K562 (cell line): ENCODE measurements around the gene EFS.

ENCODE experiments used
- DDX20 ChIP-seq: fragments of 450-650 bp; IDR thresholded peaks from 2 replicates; pipeline ENCODE4 v1.6.1; 2016; ENCODE audit warnings: missing genetic modification characterization, low read depth, mild to moderate bottlenecking, missing compliant biosample characterization, moderate library complexity
- RUNX1 ChIP-seq: sonication (generic); IDR thresholded peaks from 2 replicates; pipeline ENCODE4 v1.6.1; 2016; ENCODE audit warnings: antibody characterized with exemption, low read depth
- SP2 ChIP-seq: IDR thresholded peaks from 2 replicates; pipeline ENCODE4 v1.6.1; 2011; ENCODE audit warnings: mild to moderate bottlenecking, low read depth, low read length, moderate library complexity; ENCODE audit not compliant: poor library complexity, severe bottlenecking; ENCODE audit errors: extremely low read depth
- TF ChIP-seq, protein P1 (sequence below): conservative IDR thresholded peaks from 2 replicates; pipeline ENCODE4 v1.6.1; 2011; ENCODE audit warnings: low read depth, mild to moderate bottlenecking, low read length; ENCODE audit not compliant: control insufficient read depth
- TF ChIP-seq, protein P2 (sequence below), 3 experiments: IDR thresholded peaks in 2 of 3; conservative IDR thresholded peaks in 1 of 3; 2 replicates each; pipeline ENCODE4 v1.5.1; 2011 to 2012; ENCODE audit warnings: low read length in 3 of 3, mild to moderate bottlenecking in 3 of 3, control low read depth in 2 of 3, improper control_type of control experiment in 1 of 3, inconsistent platforms in 1 of 3, low read depth in 1 of 3, mixed read lengths in 1 of 3, moderate library complexity in 1 of 3; ENCODE audit not compliant: insufficient read depth in 2 of 3
- TF ChIP-seq, protein P3 (sequence below): sonication (generic); formaldehyde crosslinking; IDR thresholded peaks from 2 replicates; pipeline ENCODE4 v1.8.1; 2023; ENCODE audit warnings: mild to moderate bottlenecking, missing genetic modification reagents, moderate library complexity

DNA sequence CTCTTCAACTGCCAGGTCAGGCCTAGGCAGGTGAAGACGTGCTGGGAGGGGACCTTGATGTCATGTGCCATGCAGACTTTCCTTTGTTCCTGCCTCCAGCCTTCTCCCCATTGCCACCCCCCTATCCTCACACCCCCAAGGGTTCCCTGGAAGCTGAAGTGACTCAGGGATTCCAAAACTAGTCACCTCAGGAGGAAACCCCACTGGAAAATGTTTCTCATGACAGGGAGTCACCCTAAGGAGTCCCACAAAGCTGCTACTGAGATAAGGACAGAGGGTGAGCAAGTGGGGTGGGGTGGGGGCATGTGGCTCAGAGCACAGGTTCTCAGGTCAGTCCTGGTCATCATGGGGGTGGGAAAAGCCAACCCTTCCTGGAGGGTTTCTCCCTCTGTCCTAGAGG lies 5.2 kb upstream of the EFS start:
- TF ChIP-seq, protein P1, sequence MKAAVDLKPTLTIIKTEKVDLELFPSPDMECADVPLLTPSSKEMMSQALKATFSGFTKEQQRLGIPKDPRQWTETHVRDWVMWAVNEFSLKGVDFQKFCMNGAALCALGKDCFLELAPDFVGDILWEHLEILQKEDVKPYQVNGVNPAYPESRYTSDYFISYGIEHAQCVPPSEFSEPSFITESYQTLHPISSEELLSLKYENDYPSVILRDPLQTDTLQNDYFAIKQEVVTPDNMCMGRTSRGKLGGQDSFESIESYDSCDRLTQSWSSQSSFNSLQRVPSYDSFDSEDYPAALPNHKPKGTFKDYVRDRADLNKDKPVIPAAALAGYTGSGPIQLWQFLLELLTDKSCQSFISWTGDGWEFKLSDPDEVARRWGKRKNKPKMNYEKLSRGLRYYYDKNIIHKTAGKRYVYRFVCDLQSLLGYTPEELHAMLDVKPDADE: no peak
- TF ChIP-seq SP2: no peak
- TF ChIP-seq, protein P2, sequence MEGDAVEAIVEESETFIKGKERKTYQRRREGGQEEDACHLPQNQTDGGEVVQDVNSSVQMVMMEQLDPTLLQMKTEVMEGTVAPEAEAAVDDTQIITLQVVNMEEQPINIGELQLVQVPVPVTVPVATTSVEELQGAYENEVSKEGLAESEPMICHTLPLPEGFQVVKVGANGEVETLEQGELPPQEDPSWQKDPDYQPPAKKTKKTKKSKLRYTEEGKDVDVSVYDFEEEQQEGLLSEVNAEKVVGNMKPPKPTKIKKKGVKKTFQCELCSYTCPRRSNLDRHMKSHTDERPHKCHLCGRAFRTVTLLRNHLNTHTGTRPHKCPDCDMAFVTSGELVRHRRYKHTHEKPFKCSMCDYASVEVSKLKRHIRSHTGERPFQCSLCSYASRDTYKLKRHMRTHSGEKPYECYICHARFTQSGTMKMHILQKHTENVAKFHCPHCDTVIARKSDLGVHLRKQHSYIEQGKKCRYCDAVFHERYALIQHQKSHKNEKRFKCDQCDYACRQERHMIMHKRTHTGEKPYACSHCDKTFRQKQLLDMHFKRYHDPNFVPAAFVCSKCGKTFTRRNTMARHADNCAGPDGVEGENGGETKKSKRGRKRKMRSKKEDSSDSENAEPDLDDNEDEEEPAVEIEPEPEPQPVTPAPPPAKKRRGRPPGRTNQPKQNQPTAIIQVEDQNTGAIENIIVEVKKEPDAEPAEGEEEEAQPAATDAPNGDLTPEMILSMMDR (IDR thresholded peaks at IDR 0.05 in 2 of 3, conservative IDR thresholded peaks at IDR 0.05 in 1 of 3; ENCODE audit: insufficient read depth in 2 of 3, low read depth in 1 of 3, low read length in 3 of 3): no peak
- TF ChIP-seq, protein P3, sequence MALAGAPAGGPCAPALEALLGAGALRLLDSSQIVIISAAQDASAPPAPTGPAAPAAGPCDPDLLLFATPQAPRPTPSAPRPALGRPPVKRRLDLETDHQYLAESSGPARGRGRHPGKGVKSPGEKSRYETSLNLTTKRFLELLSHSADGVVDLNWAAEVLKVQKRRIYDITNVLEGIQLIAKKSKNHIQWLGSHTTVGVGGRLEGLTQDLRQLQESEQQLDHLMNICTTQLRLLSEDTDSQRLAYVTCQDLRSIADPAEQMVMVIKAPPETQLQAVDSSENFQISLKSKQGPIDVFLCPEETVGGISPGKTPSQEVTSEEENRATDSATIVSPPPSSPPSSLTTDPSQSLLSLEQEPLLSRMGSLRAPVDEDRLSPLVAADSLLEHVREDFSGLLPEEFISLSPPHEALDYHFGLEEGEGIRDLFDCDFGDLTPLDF (CRISPR knock-in tag): no peak
- TF ChIP-seq RUNX1: no peak
- TF ChIP-seq DDX20: no peak
